Activated CD8-positive, alpha-beta memory T cell treated with anti-CD3 and anti-CD28 coated beads for 48 hours (primary cell): Measurements from ENCODE around the gene ANKRD33.

Experiments used
- DNase-seq, 3 experiments: peaks; one replicate each; pipeline ENCODE4 v3.0.0-alpha.2; 2020; ENCODE audit warnings: low read depth in 2 of 3, low spot score in 2 of 3

ANKRD33 gene

DNA sequence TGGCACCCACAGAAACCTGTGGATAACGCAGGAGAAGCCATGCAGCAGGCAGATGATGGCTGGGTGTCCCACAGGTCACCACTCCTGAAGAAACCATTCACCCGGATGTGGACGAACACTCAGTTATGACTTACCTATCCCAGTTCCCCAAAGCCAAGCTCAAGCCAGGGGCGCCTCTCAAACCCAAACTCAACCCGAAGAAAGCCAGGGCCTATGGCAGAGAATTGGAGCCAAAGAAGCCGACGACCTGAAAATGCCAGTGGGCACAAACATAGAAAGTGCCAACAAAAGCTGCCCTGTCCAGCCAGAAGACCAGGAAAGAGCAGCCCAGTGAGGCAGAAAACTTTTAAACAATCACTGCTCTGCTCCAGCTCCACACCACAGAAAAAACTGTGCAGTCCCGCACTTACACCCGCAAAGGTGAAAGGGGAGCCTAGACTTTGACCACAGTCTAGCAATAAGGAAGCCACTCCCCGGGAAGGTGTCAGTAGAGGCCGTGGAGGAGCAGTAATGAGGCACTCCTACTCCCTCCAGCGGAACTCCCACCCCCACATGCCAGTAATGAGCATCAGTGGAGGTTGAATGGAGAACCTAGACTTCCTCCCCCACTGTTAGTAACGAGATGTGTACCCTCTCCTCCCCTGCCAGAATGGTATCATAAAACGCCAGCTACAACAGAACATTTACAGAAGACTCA lies 13.4 kb downstream of the ANKRD33 start:
- no peak for DNase-seq

DNA sequence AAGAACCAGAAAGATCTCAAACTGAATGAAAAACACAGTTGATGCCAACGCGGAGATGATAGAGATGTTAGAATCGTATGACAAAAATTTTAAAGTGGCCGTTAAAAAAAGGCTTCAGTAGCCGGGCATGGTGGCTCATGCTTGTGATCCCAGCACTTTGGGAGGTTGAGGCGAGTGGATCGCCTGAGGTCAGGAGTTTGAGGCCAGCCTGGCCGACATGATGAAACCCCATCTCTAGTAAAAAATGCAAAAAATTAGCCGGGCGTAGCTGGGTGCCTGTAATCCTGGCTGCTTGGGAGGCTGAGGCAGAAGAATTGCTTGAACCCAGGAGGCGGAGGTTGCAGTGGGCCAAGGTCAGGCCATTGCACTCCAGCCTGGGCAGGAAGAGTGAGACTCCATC lies 14.0 kb downstream of the ANKRD33 start:
- no peak for DNase-seq

DNA sequence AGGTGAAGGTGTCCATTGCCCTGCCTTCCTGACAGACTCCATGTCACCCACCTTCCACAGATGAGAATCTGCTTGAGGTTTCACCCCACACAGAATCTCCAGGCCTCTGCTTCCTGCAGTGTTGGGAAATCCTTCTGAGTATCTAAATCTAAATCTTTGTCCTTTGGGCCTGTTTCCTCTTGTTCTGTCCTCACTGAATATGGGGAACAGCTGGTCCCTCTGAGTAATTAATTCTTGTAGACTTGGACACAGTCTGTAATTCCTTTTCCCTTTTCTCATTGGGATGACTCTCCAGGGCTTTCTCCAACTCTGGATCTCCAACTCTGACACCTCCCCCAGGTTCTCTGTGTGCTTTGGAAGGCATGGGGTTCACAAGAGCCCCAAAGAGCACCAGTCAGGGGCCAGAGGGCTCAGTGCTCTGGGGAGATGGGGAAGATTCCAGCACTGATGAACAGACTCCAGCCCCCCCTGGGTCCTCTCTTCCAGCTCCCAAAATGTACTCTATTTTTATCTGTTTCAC lies 17.1 kb downstream of the ANKRD33 start:
- DNase-seq, result no peak

DNA sequence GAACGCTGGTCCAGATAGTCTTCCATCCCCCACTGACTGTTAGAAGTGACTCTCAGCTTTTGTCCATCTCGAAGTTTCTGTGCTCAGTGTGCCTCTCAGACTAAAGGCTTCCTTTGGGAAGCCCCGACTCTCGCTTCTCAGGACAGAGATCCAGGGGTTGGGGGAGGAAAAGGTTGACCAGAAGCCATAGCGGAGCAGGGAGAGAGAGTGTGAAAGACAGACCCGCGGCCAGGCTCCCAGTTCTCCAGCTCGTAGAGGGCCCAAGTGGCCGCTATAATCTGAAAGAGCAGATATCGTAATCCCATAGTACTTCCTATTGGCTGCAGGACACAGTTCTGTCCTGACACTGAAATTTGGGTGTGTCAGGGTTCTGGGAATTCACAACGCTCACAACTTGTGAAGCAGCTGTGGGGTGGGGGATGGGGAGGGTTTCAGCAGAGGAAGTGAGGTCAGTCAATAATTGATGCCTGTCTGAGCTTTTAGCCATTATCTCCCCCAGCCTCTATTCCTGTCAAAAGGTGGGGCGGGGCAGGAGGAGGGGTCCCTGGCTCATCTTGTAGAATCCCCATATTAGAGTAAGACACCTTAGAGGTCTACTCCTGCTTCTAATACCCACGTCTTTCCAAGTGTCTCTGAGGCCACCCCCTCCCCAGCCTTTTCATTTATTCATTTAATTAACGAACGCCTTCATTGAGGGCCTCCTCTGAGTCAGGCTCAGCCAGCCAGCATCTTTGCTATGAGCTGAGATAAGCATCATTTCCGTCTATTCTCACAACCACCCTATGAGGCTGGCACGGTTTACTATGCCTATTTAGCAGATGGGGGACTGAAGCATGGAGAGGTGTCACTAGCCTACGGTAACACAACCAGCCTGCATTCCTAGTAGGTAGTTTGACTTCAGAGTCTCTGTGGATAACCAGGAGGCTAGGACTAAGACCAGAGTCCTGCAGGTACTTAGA lies 17.8 kb downstream of the ANKRD33 start:
- no peak for DNase-seq

DNA sequence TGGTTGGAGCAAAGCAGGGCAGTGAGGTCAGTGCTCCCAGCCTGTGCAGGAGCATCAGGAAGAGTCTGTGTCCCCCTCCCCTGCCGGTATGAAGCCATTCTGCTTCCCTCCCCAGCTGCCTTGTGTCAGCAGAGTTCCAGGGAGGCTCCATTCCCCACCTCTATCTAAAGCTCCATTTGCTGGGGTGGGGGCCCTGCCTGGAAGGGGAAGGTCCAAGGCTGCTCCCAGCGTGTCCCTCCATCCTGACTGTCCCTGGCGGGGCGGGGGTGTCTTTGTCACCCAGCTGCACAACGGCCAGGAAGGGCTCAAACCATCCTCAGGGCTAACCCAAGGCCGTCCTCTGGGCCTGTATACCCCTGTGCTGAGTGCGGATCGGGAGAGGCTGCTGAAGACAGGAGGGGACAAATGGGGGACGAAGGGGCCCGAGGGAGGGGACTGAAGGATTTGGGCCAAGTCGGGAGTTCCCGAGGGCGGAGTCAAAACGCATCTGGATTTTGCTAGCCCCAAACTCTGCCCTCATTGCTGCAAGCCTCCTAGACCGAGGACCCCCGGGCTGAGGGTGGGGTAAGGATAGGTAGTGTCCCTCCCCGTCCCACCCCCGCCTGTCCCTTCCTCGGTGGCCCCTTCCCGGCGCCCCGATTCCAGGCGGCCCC lies 18.7 kb downstream of the ANKRD33 start:
- DNase-seq, result no peak

DNA sequence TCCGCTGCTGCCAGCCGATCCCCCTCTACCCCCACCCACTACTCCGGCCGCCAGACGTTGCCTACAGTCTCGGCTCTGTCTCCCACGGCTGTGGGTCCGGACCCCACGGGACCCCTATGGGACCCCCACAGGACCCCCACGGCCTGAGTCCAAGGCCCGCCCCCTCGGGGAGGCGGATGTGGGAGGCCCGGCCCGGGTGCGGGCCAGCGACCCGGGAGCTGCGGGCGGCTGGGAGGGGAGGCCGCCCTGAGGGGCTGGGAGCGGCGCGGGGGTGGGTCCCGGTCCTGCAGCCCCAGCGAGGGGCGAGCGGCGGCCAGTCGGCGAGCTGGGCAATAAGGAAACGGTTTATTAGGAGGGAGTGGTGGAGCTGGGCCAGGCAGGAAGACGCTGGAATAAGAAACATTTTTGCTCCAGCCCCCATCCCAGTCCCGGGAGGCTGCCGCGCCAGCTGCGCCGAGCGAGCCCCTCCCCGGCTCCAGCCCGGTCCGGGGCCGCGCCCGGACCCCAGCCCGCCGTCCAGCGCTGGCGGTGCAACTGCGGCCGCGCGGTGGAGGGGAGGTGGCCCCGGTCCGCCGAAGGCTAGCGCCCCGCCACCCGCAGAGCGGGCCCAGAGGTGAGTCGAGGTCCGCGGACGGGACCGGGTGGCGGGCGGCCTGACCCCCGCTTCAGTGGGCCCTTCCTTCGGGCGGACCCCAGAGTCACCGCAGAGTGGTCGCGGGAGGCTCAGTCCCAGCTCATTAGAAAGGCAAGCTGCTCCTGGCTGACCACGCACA lies 19.4 kb downstream of the ANKRD33 start, which contains the start of gene ACVRL1:
Gene ACVRL1 (plus strand): TSS at position 422 of the 773 bp plus-strand sequence. CDS start 4,971 bp downstream, outside the sequence.
- DNase-seq, result no peak

DNA sequence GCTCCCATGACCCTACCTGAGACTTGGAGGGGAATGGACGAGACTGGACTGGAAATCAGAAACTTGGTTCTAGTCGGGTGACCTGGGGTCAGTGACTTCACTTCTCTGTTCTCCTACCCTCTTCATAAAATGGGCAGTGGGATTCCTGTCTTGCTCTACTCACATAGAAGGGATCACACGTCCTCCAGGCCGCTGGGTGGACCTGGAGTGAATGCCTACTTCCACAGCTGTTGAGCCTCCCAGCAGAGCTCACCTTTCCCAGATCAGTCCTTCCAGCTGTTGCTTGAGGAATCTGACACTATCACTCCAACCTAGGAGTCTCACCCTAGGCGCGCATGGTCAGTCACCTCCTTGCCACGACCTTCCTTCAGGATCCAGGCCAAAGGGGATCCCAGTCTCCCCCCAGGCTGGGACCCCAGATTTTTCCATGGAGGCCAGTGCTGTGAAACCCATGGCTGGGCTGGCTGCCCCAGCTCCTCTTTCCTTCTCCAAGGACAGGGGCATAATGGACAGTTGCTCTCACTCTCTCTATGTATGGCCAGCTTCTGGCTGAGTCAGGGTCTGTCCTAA lies 20.0 kb downstream of the ANKRD33 start:
- DNase-seq, result no peak

DNA sequence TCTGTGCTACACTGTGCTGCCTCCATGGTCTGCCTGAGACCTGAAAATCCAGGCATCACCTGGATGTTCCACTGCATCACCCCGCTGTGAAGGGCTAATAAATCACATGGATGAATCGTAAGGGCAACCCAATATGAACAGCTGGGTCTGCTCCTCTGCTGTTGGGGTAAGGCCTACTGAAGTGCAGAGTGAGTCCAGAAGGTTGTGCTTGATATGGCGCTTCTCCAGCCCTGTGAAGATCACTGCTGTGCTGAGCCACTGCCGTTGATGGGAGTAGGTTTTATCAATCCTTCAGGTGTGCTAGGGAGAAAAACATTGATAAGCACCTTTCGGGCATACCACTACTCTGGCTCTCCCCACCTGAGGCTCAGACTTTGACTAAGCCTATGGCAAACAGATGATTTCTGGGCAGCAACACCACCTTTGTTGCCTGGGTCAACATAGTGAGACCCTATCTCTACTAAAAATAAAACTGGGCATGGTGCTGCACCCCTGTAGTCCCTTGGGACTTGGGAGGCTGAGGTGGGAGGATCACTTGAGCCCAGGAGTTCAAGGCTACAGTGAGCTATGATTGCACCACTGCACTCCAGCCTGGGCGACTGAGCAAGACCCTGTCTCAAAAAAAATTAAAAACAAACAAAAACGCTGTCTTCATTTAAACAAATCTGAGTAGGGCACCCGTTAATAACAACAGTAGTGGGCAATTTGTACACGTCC lies 21.1 kb downstream of the ANKRD33 start:
- DNase-seq, result no peak

DNA sequence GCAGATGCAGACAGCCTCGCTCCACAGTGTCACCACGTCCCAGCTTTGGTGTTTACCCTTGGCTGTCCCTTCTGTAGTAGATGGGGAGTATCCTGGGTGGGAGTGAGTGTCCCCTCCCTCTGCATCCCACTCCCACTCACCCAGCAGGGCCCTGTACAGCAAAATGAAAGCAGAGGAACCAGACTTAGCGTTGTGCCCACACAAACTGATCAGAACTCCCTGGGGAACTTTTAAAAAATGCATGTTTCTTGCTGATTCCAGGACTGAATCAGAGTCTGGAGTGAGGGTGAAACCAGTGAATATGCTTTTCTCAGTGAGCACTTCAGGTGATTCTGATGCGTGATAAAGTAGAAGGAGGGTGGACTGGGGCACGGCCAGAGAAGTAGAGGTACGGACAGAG lies 22.3 kb downstream of the ANKRD33 start:
- no peak for DNase-seq

DNA sequence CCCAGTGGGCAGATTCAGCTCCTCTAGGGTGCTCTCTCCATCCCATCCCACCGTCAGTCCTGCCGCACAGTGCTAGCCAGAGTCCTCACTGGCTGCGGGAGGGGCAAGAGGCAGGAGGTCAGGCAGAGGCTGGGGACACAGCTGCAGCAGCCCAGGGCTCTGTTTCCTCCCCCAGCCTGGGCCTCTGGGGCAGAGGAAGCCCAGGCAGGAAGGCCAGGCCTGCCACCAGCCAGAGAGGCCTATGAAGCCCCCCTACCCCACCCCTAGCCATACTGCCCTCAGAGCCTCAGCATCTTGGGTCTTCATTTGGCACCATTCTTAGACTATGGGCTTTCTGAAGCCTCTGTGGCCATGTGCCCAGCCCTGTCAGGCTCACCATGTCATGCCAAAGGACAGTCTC lies 22.8 kb downstream of the ANKRD33 start:
- no peak for DNase-seq

DNA sequence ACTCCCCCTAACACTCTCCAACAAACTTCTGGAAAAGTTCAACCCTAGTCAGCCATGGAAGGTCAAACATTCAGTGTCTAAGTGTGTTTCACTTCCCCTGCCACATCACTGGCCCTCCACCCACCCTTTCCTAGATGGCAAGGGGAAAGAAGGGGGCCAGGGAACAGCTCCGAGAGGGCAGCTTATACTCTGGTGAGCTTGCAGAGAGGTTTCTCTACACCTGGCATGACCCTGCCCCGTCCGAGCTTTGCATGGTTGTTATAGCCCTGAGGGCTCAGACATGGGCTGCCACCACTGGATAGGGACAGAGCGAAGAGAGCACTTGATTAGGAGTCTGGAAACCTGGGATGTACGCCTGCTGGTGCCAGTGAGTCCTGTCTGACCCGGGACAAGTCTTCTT lies 23.4 kb downstream of the ANKRD33 start:
- no peak for DNase-seq

DNA sequence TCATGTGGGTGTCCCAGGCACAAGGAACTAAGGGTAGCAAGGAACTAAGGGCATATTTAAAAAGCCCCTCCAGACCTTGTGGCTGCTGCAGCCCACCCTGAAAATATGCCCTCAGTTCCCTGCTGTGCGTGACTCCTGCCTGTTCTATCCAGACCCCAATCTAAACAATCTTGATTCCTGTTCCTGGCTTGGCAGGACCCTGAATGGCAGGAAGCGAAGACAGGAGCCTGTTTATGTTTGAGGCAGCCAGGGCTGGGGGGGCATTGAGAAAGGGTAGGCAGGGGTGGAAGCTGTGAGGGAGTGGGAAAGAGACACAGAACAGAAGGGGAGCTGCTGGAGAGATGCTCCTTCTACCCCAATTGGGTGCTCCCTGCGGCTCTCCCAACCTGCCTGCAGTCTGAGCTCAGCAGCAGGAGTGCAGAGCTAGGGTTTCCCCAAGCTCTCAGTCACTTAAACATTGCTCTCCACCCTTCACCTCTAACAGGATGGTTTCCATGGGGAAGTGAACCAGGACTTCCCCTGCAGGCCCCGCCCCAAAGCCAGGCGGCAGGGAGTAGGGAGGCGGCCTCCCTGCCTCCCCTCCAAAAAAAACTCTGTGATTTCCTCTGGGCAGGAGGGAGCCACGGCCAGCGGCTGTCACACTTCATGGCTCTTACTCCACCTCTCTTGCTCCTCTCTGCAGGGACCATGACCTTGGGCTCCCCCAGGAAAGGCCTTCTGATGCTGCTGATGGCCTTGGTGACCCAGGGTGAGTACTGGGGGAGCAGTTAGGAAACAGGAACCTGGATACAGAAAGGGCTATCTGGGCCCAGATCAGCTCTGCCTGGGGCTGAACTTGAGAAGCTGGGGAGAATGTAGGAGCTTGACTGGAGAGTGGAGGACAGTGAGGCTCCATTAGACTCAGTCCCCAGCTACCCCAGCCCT lies 24.1 kb downstream of the ANKRD33 start:
- DNase-seq, result no peak

DNA sequence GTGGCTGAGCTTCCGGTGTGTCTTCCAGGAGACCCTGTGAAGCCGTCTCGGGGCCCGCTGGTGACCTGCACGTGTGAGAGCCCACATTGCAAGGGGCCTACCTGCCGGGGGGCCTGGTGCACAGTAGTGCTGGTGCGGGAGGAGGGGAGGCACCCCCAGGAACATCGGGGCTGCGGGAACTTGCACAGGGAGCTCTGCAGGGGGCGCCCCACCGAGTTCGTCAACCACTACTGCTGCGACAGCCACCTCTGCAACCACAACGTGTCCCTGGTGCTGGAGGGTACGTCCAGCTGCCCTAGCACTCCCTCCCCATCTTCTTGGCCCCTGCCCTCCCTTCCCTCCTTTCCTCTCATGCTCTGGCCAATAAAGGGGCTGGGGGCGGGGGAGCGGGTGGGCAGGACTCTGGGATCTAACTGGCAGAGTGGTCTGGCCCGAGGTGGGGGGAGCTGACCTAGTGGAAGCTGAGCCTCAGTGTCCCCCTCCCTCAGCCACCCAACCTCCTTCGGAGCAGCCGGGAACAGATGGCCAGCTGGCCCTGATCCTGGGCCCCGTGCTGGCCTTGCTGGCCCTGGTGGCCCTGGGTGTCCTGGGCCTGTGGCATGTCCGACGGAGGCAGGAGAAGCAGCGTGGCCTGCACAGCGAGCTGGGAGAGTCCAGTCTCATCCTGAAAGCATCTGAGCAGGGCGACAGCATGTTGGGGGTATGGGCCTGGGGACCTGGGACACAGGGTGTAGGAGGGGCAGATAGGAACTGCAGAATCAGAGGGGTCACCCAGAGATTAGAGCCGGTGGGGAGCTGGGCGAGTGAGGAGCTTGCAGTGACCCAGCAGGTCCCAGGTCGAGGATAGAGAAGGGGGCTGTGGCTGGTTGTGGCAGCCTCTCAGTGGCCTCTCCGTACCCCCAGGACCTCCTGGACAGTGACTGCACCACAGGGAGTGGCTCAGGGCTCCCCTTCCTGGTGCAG lies 25.4 kb downstream of the ANKRD33 start:
- DNase-seq, result no peak

DNA sequence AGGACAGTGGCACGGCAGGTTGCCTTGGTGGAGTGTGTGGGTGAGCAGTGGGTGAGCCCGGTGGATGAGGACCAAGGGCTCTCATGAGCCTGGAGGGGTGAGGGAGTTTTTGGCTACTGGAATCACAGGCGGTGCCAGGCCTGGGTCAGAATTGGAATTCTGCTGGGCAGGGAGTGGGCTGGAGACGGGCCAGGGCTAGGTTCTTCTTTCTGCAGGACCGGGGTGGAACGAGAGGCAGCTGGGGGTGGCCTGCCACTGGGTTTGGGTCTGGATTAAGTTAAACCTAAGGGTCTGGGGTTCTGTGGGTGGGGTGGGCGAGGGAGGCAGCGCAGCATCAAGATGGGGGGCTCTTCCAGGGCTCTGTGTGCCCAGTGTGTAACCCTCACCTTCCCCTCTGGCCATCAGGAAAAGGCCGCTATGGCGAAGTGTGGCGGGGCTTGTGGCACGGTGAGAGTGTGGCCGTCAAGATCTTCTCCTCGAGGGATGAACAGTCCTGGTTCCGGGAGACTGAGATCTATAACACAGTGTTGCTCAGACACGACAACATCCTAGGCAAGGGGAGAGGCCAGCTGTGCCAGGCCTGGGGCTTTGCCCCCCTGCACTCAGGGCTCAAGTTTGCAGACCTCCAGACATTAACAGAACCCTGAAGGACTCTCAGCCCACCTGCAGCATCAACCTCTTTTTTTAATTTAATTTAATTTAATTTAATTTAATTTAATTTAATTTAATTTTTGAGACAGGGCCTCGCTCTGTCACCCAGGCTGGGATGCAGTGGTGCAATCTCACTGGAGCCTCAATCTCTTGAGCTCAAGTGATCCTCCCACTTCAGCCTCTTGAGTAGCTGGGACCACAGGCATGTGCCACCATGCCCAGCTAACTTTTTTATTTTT lies 26.4 kb downstream of the ANKRD33 start:
- DNase-seq, result no peak

DNA sequence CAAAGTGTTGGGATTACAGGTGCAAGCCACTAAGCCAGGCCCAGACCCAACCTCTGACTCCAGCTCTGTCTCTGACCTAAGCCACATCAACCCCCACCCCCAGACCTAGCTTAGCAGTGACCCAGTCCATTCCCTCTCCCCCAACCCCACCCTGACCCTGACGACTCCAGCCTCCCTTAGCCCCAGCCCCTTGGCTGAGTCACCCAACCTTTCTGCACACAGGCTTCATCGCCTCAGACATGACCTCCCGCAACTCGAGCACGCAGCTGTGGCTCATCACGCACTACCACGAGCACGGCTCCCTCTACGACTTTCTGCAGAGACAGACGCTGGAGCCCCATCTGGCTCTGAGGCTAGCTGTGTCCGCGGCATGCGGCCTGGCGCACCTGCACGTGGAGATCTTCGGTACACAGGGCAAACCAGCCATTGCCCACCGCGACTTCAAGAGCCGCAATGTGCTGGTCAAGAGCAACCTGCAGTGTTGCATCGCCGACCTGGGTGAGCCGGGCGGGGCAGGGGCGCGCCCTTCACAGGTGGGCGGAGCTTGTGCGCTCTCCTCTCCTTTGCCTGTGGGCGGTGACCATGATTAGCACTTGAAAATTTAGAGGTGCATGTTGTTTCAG lies 27.2 kb downstream of the ANKRD33 start:
- no peak for DNase-seq

DNA sequence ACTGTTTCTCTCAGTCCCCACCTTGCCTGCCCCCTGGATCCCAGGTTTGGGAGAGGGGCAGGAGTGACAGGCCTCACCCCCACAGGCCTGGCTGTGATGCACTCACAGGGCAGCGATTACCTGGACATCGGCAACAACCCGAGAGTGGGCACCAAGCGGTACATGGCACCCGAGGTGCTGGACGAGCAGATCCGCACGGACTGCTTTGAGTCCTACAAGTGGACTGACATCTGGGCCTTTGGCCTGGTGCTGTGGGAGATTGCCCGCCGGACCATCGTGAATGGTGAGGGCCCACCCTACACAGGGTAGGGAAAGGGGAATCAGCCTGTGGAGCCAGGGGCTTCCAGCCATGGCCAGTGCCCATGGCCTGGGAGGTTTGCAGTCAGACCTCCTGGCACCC lies 28.0 kb downstream of the ANKRD33 start:
- DNase-seq, result no peak
